Left lung (tissue), 10 donors: ENCODE data around the gene MARCHF3. TPM values are rescaled to one million over a fixed set of nuclear protein-coding genes. Genes with fewer than 3 reads are reported as not detected.

Source experiments
- ATAC-seq: fragments of 200-7000 bp; cut with Tn5 transposase; one replicate; pipeline ENCODE4 v1.9.1; 2020; ENCODE audit warnings: moderate library complexity
- DNase-seq, 4 donors: peaks; one replicate each; pipeline ENCODE4 v3.0.0-alpha.2; 2013 to 2020
- H3K27ac ChIP-seq, 2 donors: fragments of 200-600 bp; sonication (generic) in 1 of 2; one replicate each; pipeline versions ENCODE4 v1.5.0 to v1.8.0; 2020 to 2021
- H3K27me3 ChIP-seq, 2 donors: fragments of 200-600 bp; sonication (generic) in 1 of 2; one replicate each; pipeline versions ENCODE4 v1.5.0 to v1.8.0; 2020 to 2021
- H3K36me3 ChIP-seq, 2 donors: fragments of 200-600 bp; sonication (generic) in 1 of 2; one replicate each; pipeline versions ENCODE4 v1.5.0 to v1.8.0; 2020 to 2021
- H3K4me1 ChIP-seq, 2 donors: fragments of 200-600 bp; one replicate each; pipeline ENCODE4 v1.8.0; 2021
- H3K4me3 ChIP-seq, 2 donors: fragments of 200-600 bp; sonication (generic) in 1 of 2; one replicate each; pipeline versions ENCODE4 v1.5.0 to v1.8.0; 2020 to 2021; ENCODE audit warnings: mild to moderate bottlenecking in 1 of 2
- H3K9me3 ChIP-seq, 2 donors: fragments of 200-600 bp; sonication (generic) in 1 of 2; one replicate each; pipeline versions ENCODE4 v1.5.0 to v1.8.0; 2020 to 2021
- CTCF ChIP-seq, 2 donors: fragments of 200-600 bp; sonication (generic) in 1 of 2; IDR thresholded peaks; one replicate each; pipeline versions ENCODE4 v1.5.0 to v1.8.0; 2021; ENCODE audit warnings: antibody characterized with exemption in 2 of 2
- intact Hi-C, 2 donors: fragments of 100-400 bp; cut with DNase I; formaldehyde crosslinking; loops; one replicate each; pipeline versions ENCODE4 v1.11.2 to v1.14.2; 2022
- polyA plus RNA-seq, 6 donors: library from polyadenylated mRNA; unstranded; fragments of 120-200 nt; gene quantifications; one replicate each; pipeline ENCODE4 v1.2.1, GENCODE V29; 2013; ENCODE audit not compliant: insufficient read length in 6 of 6
- total RNA-seq, 2 donors: library from RNA; stranded (reverse); fragmentation: NEBNext Ultra II Directional; extraction: Animal tissue kit (Norgen Biotek cat#: 25700); gene quantifications; one replicate each; pipeline ENCODE4 v1.2.1, GENCODE V29; 2021
- donor health status: DM: no; HTN: yes; CAD: no.
- donor health status: DM: no; HTN: no; CAD: no.

The MARCHF3 gene
- total and polyA plus RNA-seq, 8 donors: 3.4 to 8.7 (median 5.5) TPM

DNA sequence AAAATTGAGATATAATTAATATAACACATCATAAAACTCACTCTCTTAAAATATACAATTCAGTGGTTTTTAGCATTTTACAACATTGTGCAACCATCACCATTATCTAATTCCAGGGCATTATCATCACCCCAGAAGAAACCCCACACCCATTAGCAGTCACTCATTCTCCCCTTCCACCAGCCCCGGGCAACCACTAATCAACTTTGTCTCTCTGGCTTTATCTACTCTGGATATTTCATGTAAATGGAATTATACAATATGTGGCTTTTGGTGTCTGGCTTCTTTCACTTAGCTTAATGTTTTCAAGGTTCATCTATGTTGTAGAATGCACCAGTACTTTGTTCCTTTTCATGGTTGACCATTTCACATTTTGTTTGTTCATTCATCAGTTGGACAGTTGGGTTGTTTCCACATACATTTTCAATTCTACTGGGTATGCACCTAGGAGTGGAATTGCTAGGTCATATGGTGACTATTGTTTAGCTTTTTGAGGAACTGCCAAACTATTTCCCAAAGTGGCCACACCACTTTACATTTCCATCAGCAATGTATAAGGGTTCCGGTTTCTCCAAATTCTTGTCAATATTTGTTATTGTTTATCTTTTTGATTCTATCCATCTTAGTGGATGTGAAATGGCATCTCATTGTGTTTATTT is 62.4 kb downstream of the MARCHF3 start:
- no peak overlapping the region for H3K4me3 ChIP-seq
- H3K27ac ChIP-seq: no peak overlapping the region
- H3K27me3 ChIP-seq: no peaks in the 10 kb centered on the region
- peaks cover 15 to 24% of the 10 kb centered on the region in 2 donors for H3K4me1 ChIP-seq
- ATAC-seq (no peak), DNase-seq (no peak)
- H3K9me3 ChIP-seq: no peaks in the 10 kb centered on the region
- intact Hi-C loops: no loop called here
- TF ChIP-seq CTCF (IDR thresholded peaks at IDR 0.05): no peak
- no peaks in the 10 kb centered on the region for H3K36me3 ChIP-seq

DNA sequence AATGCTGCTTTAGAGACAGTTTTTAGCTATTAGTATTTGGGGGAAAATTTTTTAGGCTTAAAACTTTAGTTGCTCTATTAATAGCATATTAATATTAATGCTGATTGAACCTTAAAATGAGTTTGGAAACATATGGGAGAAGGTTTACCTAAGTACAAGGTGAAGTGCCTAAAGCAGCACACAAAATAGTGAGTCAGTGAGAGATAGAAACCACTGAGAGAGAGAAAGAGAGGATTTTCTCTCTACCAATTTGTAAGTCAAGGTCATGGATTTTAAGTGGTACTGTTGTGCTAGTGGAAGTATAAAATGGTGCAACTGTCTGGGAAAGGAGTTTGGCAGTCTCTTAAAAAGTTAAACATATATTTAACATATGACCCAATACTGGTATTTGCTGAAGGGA is 64.9 kb downstream of the MARCHF3 start:
- H3K36me3 ChIP-seq: no peaks in the 10 kb centered on the region
- DNase-seq: no peak
- H3K27me3 ChIP-seq: no peaks in the 10 kb centered on the region
- ATAC-seq: no peak
- H3K4me1 ChIP-seq: peaks cover 0 to 4% of the 10 kb centered on the region in 2 donors
- H3K27ac ChIP-seq: no peak overlapping the region
- no peaks in the 10 kb centered on the region for H3K9me3 ChIP-seq
- intact Hi-C loops: no loop called here
- no peak overlapping the region for H3K4me3 ChIP-seq
- TF ChIP-seq CTCF (IDR thresholded peaks at IDR 0.05): no peak

- Histone ChIP-seq H3K36me3 (no peaks in the 10 kb centered on the region), H3K4me3 (no peak overlapping the region), H3K9me3 (no peaks in the 10 kb centered on the region), H3K4me1 (peaks cover 0 to under 1% of the 10 kb centered on the region in 2 donors), H3K27ac (no peak overlapping the region), H3K27me3 (no peaks in the 10 kb centered on the region)
- no peak for TF ChIP-seq CTCF (IDR thresholded peaks at IDR 0.05)
- no peak for ATAC-seq
- DNase-seq: no peak
- intact Hi-C loops: no loop called here
Measured at GRCh38 chr5:126965061-126965475, 65.3 kb downstream of the MARCHF3 start.

DNA sequence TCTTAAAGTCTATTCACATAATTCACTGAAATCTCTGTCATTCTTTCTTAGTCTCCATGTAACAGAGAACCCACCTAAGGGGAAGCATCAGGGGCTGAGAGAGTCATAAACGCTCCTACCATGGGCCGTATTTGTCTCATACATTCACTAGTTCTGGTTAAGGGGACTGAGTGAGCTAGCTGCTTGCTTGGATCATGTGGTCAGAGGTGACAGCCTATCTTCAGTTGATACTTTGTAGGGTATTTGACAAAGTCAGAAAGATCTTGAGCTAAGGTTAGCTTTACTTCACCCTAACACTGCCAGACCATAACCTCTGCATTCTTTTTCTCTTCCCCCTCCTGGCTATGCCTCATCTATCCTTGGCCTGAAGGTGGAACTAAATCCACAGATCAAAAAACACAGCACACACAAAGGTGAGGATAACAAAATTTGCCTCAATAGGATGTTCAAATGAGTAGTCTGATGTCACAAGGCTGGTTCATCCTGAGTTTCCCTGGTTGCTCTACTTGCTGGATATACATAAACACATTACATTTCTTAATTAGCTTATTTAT is 66.5 kb downstream of the MARCHF3 start:
- Histone ChIP-seq H3K27ac (no peak overlapping the region), H3K27me3 (no peaks in the 10 kb centered on the region), H3K36me3 (no peaks in the 10 kb centered on the region), H3K4me3 (no peak overlapping the region), H3K9me3 (no peaks in the 10 kb centered on the region), H3K4me1 (no peaks in the 10 kb centered on the region)
- no peak for ATAC-seq
- DNase-seq: no peak
- TF ChIP-seq CTCF (IDR thresholded peaks at IDR 0.05): no peak
- intact Hi-C loops: no loop called here

- Histone ChIP-seq H3K4me3 (no peak overlapping the region), H3K27ac (no peak overlapping the region), H3K9me3 (no peaks in the 10 kb centered on the region), H3K27me3 (no peaks in the 10 kb centered on the region), H3K4me1 (no peaks in the 10 kb centered on the region), H3K36me3 (no peaks in the 10 kb centered on the region)
- ATAC-seq (no peak), DNase-seq (no peak)
- intact Hi-C loops: no loop called here
- no peak for TF ChIP-seq CTCF (IDR thresholded peaks at IDR 0.05)
Measured at GRCh38 chr5:126961702-126962101, 68.7 kb downstream of the MARCHF3 start.
